ENCODE results near the gene LMF1.

DNA sequence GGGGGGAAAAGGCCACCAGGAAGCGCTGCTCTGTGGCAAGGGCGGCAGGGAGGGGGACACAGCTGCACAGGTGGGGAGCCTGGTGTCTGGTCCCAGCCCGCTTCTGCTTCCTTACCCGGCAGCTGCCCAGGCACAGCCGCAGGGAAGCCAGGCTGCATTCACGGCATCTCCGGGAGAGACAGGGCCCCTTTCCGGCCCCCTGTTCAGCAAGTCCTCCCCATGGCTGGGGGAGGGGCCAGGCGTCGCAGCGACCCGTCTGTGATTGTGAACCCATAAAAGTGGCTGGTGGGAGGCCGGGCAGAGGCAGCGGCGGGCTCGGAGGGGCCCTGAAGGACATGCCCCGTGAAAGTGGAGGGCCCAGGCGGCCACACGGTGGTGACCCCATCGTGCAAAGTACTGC lies 39.5 kb upstream of the LMF1 start:
- TF ChIP-seq, protein P1, sequence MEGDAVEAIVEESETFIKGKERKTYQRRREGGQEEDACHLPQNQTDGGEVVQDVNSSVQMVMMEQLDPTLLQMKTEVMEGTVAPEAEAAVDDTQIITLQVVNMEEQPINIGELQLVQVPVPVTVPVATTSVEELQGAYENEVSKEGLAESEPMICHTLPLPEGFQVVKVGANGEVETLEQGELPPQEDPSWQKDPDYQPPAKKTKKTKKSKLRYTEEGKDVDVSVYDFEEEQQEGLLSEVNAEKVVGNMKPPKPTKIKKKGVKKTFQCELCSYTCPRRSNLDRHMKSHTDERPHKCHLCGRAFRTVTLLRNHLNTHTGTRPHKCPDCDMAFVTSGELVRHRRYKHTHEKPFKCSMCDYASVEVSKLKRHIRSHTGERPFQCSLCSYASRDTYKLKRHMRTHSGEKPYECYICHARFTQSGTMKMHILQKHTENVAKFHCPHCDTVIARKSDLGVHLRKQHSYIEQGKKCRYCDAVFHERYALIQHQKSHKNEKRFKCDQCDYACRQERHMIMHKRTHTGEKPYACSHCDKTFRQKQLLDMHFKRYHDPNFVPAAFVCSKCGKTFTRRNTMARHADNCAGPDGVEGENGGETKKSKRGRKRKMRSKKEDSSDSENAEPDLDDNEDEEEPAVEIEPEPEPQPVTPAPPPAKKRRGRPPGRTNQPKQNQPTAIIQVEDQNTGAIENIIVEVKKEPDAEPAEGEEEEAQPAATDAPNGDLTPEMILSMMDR (conservative IDR thresholded peaks at IDR 0.05; ENCODE audit: low read length): no peak
- TF ChIP-seq EZH2phosphoT487 (IDR thresholded peaks at IDR 0.05; ENCODE audit: borderline replicate concordance, low read depth, low read length): no peak

Data from OCI-LY7 (cell line).